ENCODE results near the gene RGPD8.
"Not testable (repeated sequence)": the region's sequence is repeated elsewhere in the genome, so short reads cannot be mapped to it uniquely, and the experiment has no call there.

The RGPD8 gene

GRCh38 chr2:112433480-112433879, at the start of gene RGPD8:
TSS of gene RGPD8 (minus strand) at chr2:112433645. CDS start at chr2:112433453, 192 bp downstream.
- peak; percentile 81 for DNase-seq (ENCODE audit: low read depth, low spot score)

- DNase-seq (ENCODE audit: low read depth, low spot score): peak; percentile 38
These were observed 49.6 kb upstream of the RGPD8 start for GRCh38 chr2:112483042-112483473.

- peak; percentile 38 for DNase-seq (ENCODE audit: low read depth, low spot score)
These were observed 49.0 kb upstream of the RGPD8 start for GRCh38 chr2:112482309-112483041.

- peak; percentile 72 for DNase-seq (ENCODE audit: low read depth, low spot score)
These were observed 48.2 kb upstream of the RGPD8 start, which contains the start of gene TTL for GRCh38 chr2:112481528-112482233. TSS of gene TTL (plus strand) at chr2:112482156. CDS start at chr2:112482345, 189 bp downstream.

- DNase-seq (ENCODE audit: low read depth, low spot score): peak; percentile 81
These were observed 47.6 kb upstream of the RGPD8 start for GRCh38 chr2:112481050-112481527.

- DNase-seq (ENCODE audit: low read depth, low spot score): no peak
These were observed 47.1 kb upstream of the RGPD8 start for GRCh38 chr2:112480530-112481049.

GRCh38 chr2:112476434-112476833, 43.0 kb upstream of the RGPD8 start:
- DNase-seq (ENCODE audit: low read depth, low spot score): no peak

GRCh38 chr2:112474844-112475486, 41.5 kb upstream of the RGPD8 start:
- no peak for DNase-seq (ENCODE audit: low read depth, low spot score)

- no peak for DNase-seq (ENCODE audit: low read depth, low spot score)
These were observed 39.3 kb upstream of the RGPD8 start for GRCh38 chr2:112472547-112473263.

- DNase-seq (ENCODE audit: low read depth, low spot score): peak; percentile 18
These were observed 31.9 kb upstream of the RGPD8 start for GRCh38 chr2:112465382-112465781.

GRCh38 chr2:112463256-112463655, 29.8 kb upstream of the RGPD8 start:
- no peak for DNase-seq (ENCODE audit: low read depth, low spot score)

GRCh38 chr2:112462178-112462577, 28.7 kb upstream of the RGPD8 start:
- DNase-seq (ENCODE audit: low read depth, low spot score): no peak

GRCh38 chr2:112459372-112459771, 25.9 kb upstream of the RGPD8 start:
- no peak for DNase-seq (ENCODE audit: low read depth, low spot score)

GRCh38 chr2:112454586-112454985, 21.1 kb upstream of the RGPD8 start:
- no peak for DNase-seq (ENCODE audit: low read depth, low spot score)

GRCh38 chr2:112451317-112451716, 17.9 kb upstream of the RGPD8 start:
- no peak for DNase-seq (ENCODE audit: low read depth, low spot score)

- DNase-seq (ENCODE audit: low read depth, low spot score): no peak
These were observed 16.4 kb upstream of the RGPD8 start for GRCh38 chr2:112449854-112450253.

GRCh38 chr2:112444256-112444655, 10.8 kb upstream of the RGPD8 start:
- DNase-seq (ENCODE audit: low read depth, low spot score): not testable (repeated sequence)

- DNase-seq (ENCODE audit: low read depth, low spot score): not testable (repeated sequence)
These were observed 5.3 kb upstream of the RGPD8 start for GRCh38 chr2:112438603-112439261.

GRCh38 chr2:112437405-112437831, 4.0 kb upstream of the RGPD8 start:
- DNase-seq (ENCODE audit: low read depth, low spot score): peak; percentile 27

GRCh38 chr2:112436993-112437392, 3.5 kb upstream of the RGPD8 start:
- not testable (repeated sequence) for DNase-seq (ENCODE audit: low read depth, low spot score)
